UCSD-AML1 (cell line): ENCODE measurements around the gene ALG3.
"Not testable (repeated sequence)": the region's sequence is repeated elsewhere in the genome, so short reads cannot be mapped to it uniquely, and the experiment has no call there.

Source experiments
- DNase-seq: peaks from one replicate; lab custom pipeline; 2025; ENCODE audit not compliant: unreplicated experiment; lab: John Stamatoyannopoulos, UW

The ALG3 gene

DNA sequence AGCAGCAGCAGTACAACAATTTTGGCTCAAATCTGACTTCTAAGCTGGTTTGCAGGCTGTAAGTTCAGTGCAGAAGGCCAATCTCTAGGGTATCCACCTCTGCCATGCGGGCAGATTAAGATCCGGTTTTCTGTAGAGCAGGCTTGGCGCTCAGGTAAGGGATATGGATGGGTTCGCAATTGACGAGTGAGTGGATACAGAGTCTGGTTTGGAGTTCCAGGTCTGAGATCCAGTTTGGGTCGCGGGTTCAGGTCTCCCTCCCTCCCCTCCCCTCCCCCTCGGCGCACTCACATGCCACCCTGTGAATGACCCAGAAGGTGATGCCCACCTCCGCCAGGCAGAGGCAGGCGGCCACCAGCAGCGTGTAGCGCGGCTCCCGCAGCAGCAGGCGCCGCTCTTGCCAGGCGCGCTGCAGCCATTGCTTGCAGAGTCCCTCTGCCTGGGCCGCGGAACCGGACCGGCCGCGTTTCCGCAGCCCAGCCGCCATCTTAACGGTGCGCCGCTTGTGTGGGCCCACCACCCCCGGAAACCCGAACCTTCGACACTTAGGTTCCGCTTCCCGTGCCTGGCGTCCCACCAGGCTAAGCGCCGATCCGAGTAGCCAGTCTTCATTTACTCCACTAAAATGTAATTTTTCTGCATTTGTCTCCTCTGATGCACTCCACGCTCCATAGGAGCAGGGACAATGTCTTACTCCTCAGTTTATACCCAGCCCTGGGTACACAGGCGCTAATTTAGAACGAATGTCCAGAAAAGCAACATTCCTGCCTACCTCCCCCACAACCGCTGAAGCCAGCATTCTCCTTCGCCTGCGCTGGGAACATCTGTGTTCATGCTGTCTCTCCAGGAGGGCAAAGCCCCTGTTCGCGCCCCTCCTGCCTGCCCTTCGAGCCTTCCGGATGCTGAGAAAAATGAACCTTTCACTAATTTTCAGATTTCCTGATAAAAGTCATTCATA, at the start of gene ALG3:
TSS of gene ALG3 (minus strand) at position 509 of the 958 bp plus-strand sequence. CDS start at position 487, 22 bp downstream.
- peak; percentile 89 for DNase-seq

DNA sequence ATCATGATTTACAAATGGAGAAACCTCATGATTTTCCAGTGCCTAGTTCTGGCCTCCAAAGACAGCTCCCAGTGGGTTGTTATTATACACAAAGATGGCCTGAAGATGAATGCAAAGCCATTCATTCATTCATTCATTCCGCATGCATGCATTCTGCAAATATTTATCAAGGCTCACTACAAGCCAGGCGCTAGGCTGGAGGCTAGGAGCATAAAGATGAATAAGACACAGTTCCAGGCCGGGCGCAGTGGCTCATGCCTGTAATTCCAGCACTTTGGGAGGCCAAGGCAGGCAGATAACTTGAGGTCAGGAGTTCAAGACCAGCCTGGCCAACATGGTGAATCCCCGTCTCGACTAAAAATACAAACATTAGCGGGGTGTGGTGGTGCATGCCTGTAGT, 47.9 kb upstream of the ALG3 start:
- no peak for DNase-seq

- DNase-seq: no peak
These were observed 47.0 kb upstream of the ALG3 start for GRCh38 chr3:184295771-184296170.

- DNase-seq: no peak
These were observed 43.1 kb upstream of the ALG3 start for GRCh38 chr3:184291738-184292445.

- DNase-seq: no peak
These were observed 42.4 kb upstream of the ALG3 start for GRCh38 chr3:184291044-184291737.

DNA sequence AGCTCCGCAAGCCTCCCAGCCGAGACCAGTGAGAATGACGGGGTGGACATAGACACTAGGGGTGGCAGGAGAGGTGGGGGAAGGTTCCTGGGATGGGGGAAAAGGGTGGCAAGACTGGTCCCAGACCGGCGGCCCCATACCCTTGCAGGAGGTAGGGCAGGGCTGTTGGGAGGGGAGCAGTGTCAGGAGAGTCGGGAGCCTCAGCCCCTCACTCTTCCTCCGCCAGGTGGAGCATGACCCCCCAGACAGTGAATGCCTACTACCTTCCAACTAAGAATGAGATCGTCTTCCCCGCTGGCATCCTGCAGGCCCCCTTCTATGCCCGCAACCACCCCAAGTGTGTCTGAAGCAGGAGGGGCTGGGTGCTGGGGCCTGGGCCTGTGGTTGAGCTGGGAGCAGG, 41.6 kb upstream of the ALG3 start:
- DNase-seq: no peak

GRCh38 chr3:184289426-184289938, 40.7 kb upstream of the ALG3 start:
- DNase-seq: peak; percentile 61

GRCh38 chr3:184284696-184285095, 35.9 kb upstream of the ALG3 start:
- peak; percentile 50 for DNase-seq

DNA sequence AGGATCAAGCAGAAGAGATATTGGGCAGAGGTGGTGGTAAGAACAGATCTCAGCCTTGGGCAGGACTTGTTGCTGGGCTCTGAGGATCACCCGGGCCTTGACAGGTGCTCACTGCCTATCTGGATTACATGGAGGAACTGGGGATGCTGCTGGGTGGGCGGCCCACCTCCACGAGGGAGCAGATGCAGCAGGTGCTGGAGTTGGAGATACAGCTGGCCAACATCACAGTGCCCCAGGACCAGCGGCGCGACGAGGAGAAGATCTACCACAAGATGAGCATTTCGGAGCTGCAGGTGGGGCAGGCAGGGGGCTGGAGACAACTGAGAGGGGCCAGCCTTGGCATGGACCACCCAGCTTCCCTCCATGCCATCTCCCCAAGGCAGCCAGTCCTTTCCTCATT, 34.9 kb upstream of the ALG3 start:
- no peak for DNase-seq

GRCh38 chr3:184282941-184283340, 34.2 kb upstream of the ALG3 start:
- DNase-seq: no peak

DNA sequence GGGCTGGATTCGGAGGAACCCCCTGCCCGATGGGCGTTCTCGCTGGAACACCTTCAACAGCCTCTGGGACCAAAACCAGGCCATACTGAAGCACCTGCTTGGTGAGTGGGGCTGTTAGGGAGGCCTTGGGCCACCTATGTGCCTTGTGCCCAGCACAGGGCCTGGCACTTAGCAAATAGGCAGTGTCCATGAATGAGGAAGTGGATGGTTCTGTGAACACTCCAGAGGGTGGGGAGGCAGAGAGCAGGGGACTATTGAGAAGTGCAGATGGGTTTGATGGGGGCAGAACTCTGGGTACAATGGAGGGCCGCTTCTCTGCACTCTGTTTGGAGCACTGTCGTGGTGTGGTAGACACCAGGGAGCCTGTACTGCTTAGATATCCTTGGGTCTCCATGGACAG, 28.6 kb upstream of the ALG3 start:
- DNase-seq: no peak

- DNase-seq: no peak
These were observed 27.5 kb upstream of the ALG3 start, which contains the start of gene ECE2 for GRCh38 chr3:184275961-184276910. Gene ECE2, plus strand, starts transcription at chr3:184276022. Its CDS starts 132 bp downstream, at chr3:184276154.

DNA sequence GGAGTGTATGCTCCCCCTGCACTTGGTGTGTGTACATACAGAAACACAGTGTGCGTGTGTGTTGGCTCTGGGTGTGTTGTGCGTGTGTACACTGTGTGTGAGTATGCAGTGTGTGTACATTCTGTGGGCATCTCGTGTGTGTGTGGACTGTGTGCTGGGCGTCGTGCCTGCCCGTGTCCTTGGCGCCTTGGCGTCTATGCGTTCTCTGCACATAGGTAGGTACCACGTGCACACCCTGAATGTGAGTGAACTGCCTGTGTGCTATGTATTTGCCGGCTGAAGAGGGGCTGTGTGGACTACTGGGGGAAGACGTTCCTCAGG, 26.6 kb upstream of the ALG3 start:
- no peak for DNase-seq

DNA sequence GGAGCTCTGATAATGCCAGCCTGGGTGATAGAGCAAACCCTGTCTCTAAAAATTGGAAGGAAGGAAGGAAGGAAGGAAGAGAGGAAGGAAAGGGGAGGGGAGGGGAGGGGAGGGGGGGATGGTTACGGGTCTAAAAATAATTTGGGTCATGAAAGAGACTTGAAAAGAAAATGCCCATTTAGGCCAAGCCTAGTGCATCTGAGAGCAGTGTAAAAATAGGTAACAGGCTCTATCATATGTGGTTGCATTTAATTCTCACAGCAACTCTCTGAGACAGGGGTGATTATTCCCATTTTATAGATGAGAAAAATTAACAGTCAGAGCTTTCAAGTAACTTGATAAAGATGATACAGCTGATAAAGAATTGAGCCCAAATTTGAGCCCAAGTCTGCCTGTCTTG, 23.5 kb upstream of the ALG3 start:
- no peak for DNase-seq

- DNase-seq: not testable (repeated sequence)
These were observed 18.5 kb upstream of the ALG3 start for GRCh38 chr3:184267249-184267648.

DNA sequence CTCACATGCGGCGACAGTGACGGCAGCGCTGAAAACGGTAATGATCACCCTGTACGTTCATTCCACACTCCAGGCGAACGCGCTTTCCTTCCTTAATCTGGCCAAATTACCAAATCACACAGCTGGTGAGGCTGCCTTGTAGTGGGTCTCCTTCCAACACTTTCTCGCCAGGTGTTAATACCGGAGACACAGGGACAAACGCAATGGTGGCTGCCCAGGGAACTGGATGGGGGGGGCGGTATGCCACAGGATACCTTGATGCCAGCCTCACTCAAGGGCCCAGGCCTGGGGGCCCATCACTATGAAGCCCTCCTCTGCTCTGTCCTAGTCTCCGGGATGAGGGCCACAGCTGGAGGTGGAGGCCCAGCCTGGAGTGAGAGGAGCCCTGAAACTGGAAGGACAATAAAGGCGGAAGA, 14.0 kb upstream of the ALG3 start:
- DNase-seq: no peak

DNA sequence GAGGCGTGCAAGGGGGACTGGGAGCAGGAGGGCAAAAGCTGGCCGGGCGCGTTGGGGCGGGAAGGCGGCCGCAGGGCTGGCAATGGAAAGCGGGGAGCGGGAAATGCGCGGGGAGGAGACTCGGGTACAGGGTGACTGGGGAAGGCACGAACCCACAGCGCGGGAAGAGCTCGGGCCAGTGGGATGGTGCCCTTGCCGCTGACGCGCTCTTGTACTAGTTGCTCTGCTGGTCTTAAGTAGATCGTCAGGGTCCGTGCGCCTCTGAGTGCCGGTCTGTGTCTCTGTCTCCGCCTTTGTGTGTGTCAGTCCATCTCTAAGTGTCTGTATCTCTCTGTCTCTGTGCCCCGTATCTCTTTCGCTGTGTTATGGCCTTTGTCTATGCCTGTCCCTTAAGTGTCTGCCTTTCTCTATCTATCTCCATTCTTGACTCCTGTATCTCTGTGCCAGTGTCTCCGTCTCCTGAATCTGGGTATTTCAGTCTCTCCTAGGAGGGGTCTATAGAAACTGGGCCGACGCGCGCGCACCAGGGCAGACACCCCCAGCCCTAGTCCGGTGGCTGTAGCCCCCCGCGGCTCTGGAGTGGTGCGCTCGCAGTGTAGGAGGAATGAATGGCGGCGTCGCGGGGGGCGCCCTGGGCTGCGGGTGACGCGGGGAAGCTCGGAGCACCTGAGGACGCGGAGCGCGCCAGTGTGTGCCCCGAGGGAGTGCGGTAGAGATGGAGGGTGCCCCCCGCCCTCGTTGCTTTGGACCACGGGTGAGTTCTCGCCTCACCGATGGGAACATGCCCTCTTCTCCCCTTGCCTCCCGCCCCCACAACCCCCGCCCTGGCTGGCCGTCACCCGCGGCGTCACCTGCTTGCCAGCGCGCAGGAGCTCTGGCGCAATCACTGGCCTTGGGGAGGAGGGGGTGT, 13.3 kb upstream of the ALG3 start:
- DNase-seq: no peak

GRCh38 chr3:184261270-184261853, 12.6 kb upstream of the ALG3 start, which contains the start of gene CAMK2N2:
Gene CAMK2N2, minus strand, starts transcription at chr3:184261553. Its CDS starts 268 bp downstream, at chr3:184261285.
- DNase-seq: peak; percentile 44
